Skeletal muscle satellite cell (primary cell): Measurements from ENCODE around the gene IMPA2.

Experiments
- H3K27me3 ChIP-seq: 2 replicates; pipeline ENCODE4 v1.7.0; 2013; ENCODE audit warnings: low read length; ENCODE audit not compliant: control insufficient read depth, insufficient read depth
- H3K36me3 ChIP-seq: 2 replicates; pipeline ENCODE4 v1.7.0; 2013; ENCODE audit warnings: mild to moderate bottlenecking, control low read depth, low read length; ENCODE audit not compliant: insufficient read depth
- H3K4me1 ChIP-seq: 2 replicates; pipeline ENCODE4 v1.7.0; 2013; ENCODE audit warnings: low read length; ENCODE audit not compliant: control insufficient read depth, insufficient read depth
- H3K4me2 ChIP-seq: 2 replicates; pipeline ENCODE4 v1.7.0; 2013; ENCODE audit warnings: mild to moderate bottlenecking, low read length
- H3K4me3 ChIP-seq: 2 replicates; pipeline ENCODE4 v1.7.0; 2013; ENCODE audit warnings: low read length
- H3K9ac ChIP-seq: 2 replicates; pipeline ENCODE4 v1.7.0; 2013; ENCODE audit warnings: mild to moderate bottlenecking, low read depth, low read length, moderate library complexity
- H3K9me3 ChIP-seq: replicated peaks from 2 replicates; pipeline ENCODE4 v1.7.0; 2013; ENCODE audit warnings: mild to moderate bottlenecking, control low read depth, low read length

IMPA2 gene

GRCh38 chr18:11981543-11982366 is 448 bp downstream of the IMPA2 start:
- H3K27me3 ChIP-seq, result no peaks in the 10 kb centered on the region
- peaks cover 14% of the 10 kb centered on the region for H3K4me1 ChIP-seq
- no peaks in the 10 kb centered on the region for H3K9me3 ChIP-seq
- peak overlapping the region; percentile 90 for H3K9ac ChIP-seq
- peak overlapping the region; percentile 94 for H3K4me3 ChIP-seq
- peak overlapping the region; percentile 92 for H3K4me2 ChIP-seq
- H3K36me3 ChIP-seq, result no peaks in the 10 kb centered on the region

- Histone ChIP-seq H3K4me2 (no peak overlapping the region), H3K9me3 (no peaks in the 10 kb centered on the region), H3K4me3 (no peak overlapping the region), H3K27me3 (no peaks in the 10 kb centered on the region), H3K4me1 (peaks cover 19% of the 10 kb centered on the region), H3K9ac (no peak overlapping the region), H3K36me3 (no peaks in the 10 kb centered on the region)
Measured at GRCh38 chr18:11982981-11983380, 1.7 kb downstream of the IMPA2 start.

- Histone ChIP-seq H3K9me3 (no peaks in the 10 kb centered on the region), H3K4me3 (no peak overlapping the region), H3K36me3 (no peaks in the 10 kb centered on the region), H3K4me2 (no peak overlapping the region), H3K4me1 (peaks cover 19% of the 10 kb centered on the region), H3K9ac (no peak overlapping the region), H3K27me3 (no peaks in the 10 kb centered on the region)
Measured at GRCh38 chr18:11983592-11983991, 2.3 kb downstream of the IMPA2 start.

GRCh38 chr18:11984091-11984490 is 2.8 kb downstream of the IMPA2 start:
- Histone ChIP-seq H3K9ac (no peak overlapping the region), H3K9me3 (no peaks in the 10 kb centered on the region), H3K4me3 (no peak overlapping the region), H3K4me2 (no peak overlapping the region), H3K4me1 (peaks cover 19% of the 10 kb centered on the region), H3K36me3 (no peaks in the 10 kb centered on the region), H3K27me3 (no peaks in the 10 kb centered on the region)

GRCh38 chr18:11985586-11985985 is 4.3 kb downstream of the IMPA2 start:
- no peak overlapping the region for H3K9ac ChIP-seq
- H3K4me1 ChIP-seq, result peaks cover 13% of the 10 kb centered on the region

GRCh38 chr18:11986061-11986460 is 4.8 kb downstream of the IMPA2 start:
- H3K4me2 ChIP-seq, result no peak overlapping the region
- H3K9me3 ChIP-seq, result no peaks in the 10 kb centered on the region
- no peak overlapping the region for H3K4me3 ChIP-seq
- H3K4me1 ChIP-seq, result peaks cover 17% of the 10 kb centered on the region
- H3K36me3 ChIP-seq, result no peaks in the 10 kb centered on the region
- H3K27me3 ChIP-seq, result no peaks in the 10 kb centered on the region
- no peak overlapping the region for H3K9ac ChIP-seq

More at GRCh38 chr18:11985586-11985985, 4.3 kb downstream of the IMPA2 start:
- Histone ChIP-seq H3K4me2 (no peak overlapping the region), H3K4me3 (no peak overlapping the region), H3K9me3 (no peaks in the 10 kb centered on the region), H3K27me3 (no peaks in the 10 kb centered on the region), H3K36me3 (no peaks in the 10 kb centered on the region)

- no peak overlapping the region for H3K9ac ChIP-seq
- H3K4me3 ChIP-seq, result no peak overlapping the region
- H3K4me1 ChIP-seq, result peaks cover 22% of the 10 kb centered on the region
- H3K27me3 ChIP-seq, result no peaks in the 10 kb centered on the region
- H3K9me3 ChIP-seq, result no peaks in the 10 kb centered on the region
- H3K36me3 ChIP-seq, result no peaks in the 10 kb centered on the region
- no peak overlapping the region for H3K4me2 ChIP-seq
Measured at GRCh38 chr18:11987527-11987926, 6.2 kb downstream of the IMPA2 start.

GRCh38 chr18:11989174-11989573 is 7.9 kb downstream of the IMPA2 start:
- H3K9me3 ChIP-seq, result no peaks in the 10 kb centered on the region
- no peak overlapping the region for H3K4me2 ChIP-seq
- H3K27me3 ChIP-seq, result no peaks in the 10 kb centered on the region
- no peaks in the 10 kb centered on the region for H3K36me3 ChIP-seq
- no peak overlapping the region for H3K9ac ChIP-seq
- peaks cover 32% of the 10 kb centered on the region for H3K4me1 ChIP-seq
- no peak overlapping the region for H3K4me3 ChIP-seq

- Histone ChIP-seq H3K4me3 (no peak overlapping the region), H3K27me3 (no peaks in the 10 kb centered on the region), H3K4me1 (peaks cover 40% of the 10 kb centered on the region), H3K36me3 (no peaks in the 10 kb centered on the region), H3K9ac (no peak overlapping the region), H3K9me3 (no peaks in the 10 kb centered on the region), H3K4me2 (no peak overlapping the region)
Measured at GRCh38 chr18:11989966-11990380, 8.7 kb downstream of the IMPA2 start.

GRCh38 chr18:11990539-11990938 is 9.2 kb downstream of the IMPA2 start:
- H3K9me3 ChIP-seq, result no peaks in the 10 kb centered on the region
- H3K4me3 ChIP-seq, result no peak overlapping the region
- no peak overlapping the region for H3K4me2 ChIP-seq
- no peaks in the 10 kb centered on the region for H3K36me3 ChIP-seq
- H3K4me1 ChIP-seq, result peaks cover 45% of the 10 kb centered on the region
- H3K9ac ChIP-seq, result no peak overlapping the region
- no peaks in the 10 kb centered on the region for H3K27me3 ChIP-seq

- no peak overlapping the region for H3K9ac ChIP-seq
- H3K36me3 ChIP-seq, result no peaks in the 10 kb centered on the region
- no peak overlapping the region for H3K4me3 ChIP-seq
- H3K4me2 ChIP-seq, result no peak overlapping the region
- H3K9me3 ChIP-seq, result no peaks in the 10 kb centered on the region
- H3K4me1 ChIP-seq, result peaks cover 52% of the 10 kb centered on the region
- no peaks in the 10 kb centered on the region for H3K27me3 ChIP-seq
Measured at GRCh38 chr18:11991021-11991795, 9.9 kb downstream of the IMPA2 start.
